Retina (tissue), 1 donor: ENCODE measurements around the gene MOB4.
A peak's percentile ranks its signal among the peaks of the same experiment; 100 is the strongest.
"Not testable (repeated sequence)": the region's sequence is repeated elsewhere in the genome, so short reads cannot be mapped to it uniquely, and the experiment has no call there.

ENCODE experiments used
- DNase-seq: peaks from one replicate; pipeline ENCODE4 v3.0.0-alpha.2; 2016

MOB4 gene

DNA sequence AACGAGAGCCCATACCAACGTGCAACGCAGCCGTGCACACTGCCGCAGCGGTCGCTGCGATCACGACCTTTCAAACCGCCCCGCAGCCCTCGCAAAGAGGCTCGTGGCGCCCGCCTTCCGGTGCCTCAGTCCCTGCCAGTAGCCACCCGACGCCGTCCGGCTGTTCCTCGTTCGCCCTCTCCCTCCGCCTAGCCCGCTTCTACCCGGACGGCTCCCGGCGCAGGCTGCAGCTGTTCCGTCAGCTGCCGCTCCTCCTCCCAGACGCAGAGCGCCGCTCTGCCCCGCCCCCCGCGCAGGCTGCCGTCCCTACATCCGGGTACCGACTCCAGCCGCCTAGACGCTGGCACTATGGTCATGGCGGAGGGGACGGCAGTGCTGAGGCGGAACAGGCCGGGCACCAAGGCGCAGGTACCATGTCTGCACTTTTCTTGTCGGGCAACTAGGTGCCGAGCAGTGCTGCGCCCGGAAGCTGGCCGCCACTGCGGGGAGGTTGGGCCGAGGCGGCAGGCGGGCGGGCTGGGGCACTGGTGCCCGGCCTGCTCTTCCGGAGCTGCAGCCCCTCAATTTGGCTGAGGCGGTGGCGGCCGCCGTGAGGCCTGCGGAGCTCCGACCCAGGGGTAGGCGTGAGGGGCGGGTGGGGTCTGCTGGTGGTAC, at the start of gene MOB4:
MOB4 (plus strand) TSS at position 328 of the 654 bp plus-strand sequence; CDS start at position 349, 21 bp downstream.
- peak; percentile 99 for DNase-seq

DNA sequence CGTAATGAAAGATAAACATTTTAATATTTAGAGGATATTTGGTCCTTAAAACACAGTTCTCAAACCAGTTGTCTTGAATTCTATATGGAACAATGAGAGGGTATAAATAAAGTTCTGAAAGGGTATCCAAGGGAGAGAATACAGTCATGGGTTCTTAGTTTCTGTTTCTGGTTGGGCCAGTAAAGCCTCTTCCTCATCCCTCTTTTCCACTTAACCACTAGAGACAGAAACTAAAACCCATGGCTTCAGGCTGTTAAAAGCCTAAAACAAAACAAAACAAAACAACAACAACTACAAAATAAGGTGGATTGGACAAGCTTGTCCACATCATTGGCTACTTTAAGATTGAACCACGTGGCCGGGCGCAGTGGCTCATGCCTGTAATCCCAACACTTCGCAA, 43.7 kb upstream of the MOB4 start:
- DNase-seq = no peak

GRCh38 chr2:197477797-197478196, 38.1 kb upstream of the MOB4 start:
- no peak for DNase-seq

DNA sequence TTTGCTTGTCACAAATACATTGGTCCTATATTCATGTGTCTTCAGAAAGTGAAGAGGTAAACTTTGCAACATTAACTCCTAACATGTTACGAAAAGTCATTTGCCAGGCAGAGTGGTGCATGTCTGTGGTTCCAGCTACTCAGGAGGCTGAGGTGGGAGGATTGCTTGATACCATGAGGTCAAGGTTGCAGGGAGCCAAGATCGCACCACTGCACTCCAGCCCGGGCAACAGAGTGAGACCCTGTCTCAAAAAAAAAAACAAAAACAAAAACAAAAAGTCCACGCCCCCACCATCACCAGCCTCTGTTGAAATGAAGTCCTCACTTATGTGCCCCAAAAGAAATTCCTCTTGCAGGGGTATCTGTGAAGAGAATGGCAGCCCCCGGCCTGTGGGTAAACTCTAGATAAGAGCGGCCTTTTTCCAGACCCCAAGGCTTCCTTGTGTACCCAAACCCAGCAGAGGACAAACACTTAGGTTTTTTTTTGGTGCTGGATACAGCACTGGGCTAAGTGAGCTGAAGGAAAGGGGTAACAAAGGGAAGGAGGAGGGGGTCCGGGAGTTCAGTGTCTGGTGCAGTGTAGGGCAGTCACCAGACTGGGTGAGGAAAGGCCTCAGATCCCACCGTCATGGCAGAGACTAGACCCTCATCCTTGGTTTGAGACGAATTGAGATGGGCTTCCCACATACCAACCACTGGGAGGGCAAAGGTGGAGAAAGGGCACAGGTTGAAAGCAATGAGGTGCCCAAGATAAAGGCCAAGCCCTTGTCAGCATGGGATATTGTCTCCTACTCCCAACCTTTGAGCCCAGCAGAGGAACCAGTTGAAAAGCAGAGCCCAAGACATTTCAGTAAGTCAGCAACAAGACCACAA, 35.5 kb upstream of the MOB4 start:
- no peak for DNase-seq

GRCh38 chr2:197484248-197484647, 31.6 kb upstream of the MOB4 start:
- not testable (repeated sequence) for DNase-seq

- no peak for DNase-seq
Observed at GRCh38 chr2:197486175-197486574, 29.7 kb upstream of the MOB4 start.

DNA sequence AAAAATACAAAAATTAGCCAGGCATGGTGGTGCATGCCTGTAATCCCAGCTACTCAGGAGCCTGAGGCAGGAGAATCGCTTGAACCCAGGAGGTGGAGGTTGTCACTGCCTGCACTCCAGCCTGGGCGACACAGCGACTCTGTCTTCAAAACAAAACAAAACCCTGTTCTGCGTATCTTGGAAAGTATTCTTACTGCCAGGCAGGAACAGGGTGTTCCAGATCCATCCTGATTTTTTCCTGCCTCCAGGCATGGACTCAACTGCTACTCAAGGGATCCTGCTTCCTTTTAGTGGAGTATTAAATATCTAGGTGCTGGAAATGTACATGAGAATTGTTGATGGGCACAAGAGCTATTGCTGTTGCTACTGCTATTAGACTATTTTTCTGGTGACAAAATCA, 28.5 kb upstream of the MOB4 start:
- no peak for DNase-seq

- DNase-seq = no peak
Observed at GRCh38 chr2:197495433-197496134, 20.3 kb upstream of the MOB4 start.

DNA sequence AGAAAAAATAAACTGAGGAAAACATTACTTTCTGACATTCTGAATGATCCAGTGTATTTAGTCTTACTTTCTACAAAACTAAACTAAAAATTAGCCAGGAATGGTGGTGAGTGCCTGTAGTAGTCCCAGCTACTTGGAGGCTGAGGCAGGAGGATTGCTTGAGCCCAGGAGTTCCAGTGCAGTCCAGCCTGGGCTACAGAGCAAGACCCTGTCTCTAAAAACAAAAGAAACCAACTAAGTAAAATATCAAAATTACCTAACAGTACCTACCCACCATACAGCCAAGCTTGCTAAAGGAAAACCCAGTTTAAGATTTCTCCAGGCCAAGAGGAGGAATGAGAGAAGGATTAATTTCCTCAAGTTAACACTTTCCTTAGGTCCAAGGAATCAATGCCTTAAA, 19.2 kb upstream of the MOB4 start:
- DNase-seq = no peak

DNA sequence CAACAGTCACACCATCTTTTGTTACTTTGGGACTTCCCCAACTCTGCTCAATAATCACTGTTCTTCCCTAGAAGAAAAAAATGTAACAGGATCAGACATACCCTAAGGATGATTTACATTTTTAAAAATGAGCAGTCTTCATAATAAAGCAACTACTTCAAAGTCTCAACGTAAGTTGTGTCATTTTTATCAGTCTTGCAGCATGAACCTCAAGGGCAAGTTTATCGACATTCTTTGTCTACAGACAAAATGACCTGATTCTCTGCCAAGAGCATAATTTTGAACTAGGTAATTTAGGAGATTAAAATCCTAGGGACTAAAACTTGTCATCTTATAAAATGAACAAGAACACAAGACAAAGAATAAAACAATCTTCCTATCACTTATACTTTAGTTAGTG, 18.5 kb upstream of the MOB4 start:
- DNase-seq = no peak

- DNase-seq = no peak
Observed at GRCh38 chr2:197498235-197498936, 17.5 kb upstream of the MOB4 start.

GRCh38 chr2:197498937-197499593, 16.8 kb upstream of the MOB4 start:
- peak; percentile 78 for DNase-seq

DNA sequence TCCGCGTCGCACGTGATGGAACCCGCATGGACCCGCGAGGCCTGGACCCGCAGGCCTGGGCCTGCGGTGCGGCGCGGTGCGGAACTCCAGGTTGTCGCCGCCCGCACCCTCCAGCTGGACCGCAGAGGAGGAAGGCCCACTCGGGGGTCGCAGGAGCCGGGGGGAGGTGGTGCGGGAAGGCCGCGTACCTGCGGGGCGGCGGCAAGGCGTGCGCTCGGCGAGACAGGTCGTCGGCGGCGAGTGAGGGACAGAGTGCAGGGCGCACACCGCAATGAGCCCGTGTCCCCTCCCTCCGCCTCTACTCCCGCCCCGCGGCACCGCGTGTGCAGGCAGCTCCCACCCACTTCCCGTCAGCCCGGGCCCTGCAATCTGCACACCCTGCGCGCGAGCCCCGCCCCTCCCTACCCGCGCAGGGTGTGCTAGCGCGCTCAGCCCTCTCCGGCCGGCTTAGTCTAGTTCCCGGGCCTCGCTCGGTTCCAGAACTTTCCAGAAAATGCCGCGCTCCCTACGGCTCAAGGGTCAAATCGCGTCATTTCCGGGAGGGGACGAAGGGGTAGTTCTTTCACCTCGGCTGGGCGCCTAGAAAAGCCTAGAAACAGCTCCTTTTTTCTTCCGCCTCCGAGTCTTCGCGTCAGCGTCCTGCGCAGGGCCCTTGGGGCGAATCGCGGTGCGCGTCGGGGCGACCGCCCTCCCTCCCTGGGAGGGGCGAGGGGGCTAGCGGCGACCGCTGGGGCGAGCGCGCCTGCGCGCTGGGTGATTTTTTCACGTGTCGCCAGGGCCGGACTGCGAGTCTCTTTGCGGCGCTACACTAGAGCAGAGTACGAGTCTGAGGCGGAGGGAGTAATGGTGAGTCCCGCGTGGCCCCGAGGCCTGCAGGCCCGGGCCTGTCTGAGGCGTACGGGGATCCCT, 16.0 kb upstream of the MOB4 start, which contains the start of the genes HSPD1 and HSPE1:
HSPD1 (minus strand) TSS at position 247 of the 909 bp plus-strand sequence. CDS start 992 bp downstream, outside the sequence.
HSPE1 (plus strand) TSS at position 786 of the 909 bp plus-strand sequence; CDS start at position 844, 58 bp downstream.
- DNase-seq = peak; percentile 100

- DNase-seq = no peak
Observed at GRCh38 chr2:197500503-197501131, 15.2 kb upstream of the MOB4 start.

- DNase-seq = no peak
Observed at GRCh38 chr2:197502201-197502600, 13.7 kb upstream of the MOB4 start.

DNA sequence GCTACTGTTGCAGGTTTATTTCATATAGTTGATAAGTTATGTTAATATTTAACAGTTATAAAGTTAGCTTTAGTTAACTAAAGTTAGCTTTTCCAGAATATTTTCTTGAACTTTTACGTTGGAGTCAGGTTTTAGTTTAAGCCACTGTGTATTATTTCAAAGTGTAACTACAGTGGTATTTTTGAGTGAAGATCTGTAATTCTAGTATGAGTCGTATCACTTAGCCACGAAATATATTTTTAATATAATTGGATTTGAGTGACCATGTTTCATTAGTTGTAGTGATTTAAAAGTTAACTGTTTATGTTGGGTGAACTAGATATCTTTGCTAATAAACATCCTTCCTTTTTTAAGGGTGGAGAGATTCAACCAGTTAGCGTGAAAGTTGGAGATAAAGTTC, 13.2 kb upstream of the MOB4 start:
- no peak for DNase-seq

GRCh38 chr2:197504000-197504399, 11.9 kb upstream of the MOB4 start:
- no peak for DNase-seq

DNA sequence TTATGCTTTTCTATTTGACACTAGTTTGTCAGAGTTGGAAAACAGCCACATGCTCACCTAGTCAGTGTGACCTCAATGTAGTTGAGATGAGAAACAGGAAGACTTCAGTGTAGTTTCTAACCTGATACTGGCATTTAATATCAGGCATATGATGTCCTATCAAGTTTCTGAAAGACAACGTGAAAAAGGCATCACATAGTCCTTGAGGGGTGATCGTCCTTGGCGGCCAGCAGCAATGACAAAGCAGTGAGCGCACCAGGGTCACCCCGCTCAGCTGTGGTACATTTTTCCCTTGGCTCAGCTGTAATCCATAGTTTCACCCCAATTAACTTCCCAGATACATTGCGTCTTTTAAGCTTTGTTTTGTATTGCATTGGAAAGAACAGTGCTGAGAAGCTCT, 11.4 kb upstream of the MOB4 start:
- no peak for DNase-seq

- no peak for DNase-seq
Observed at GRCh38 chr2:197506658-197507057, 9.2 kb upstream of the MOB4 start.

DNA sequence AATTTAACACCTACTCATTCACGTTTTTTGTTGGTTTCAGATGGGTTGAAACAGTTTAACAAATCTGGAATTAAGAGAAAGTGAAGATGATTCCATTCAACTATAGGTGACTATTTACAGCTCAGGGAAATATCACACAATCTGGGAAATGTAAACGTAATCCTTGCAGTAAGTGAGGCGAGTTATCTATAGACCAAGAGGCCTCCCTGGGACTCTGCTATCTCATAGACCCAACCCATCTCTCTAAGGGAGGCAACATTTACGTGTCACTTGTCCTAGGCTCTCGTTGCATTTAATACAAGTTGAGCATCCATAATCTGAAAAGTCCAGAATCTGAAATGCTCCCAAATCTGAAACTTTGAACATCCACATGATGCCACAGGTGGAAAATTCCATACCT, 2.0 kb upstream of the MOB4 start:
- DNase-seq = no peak

- no peak for DNase-seq
Observed at GRCh38 chr2:197514754-197515153, 1.1 kb upstream of the MOB4 start.
